ENCODE measurements around the gene EPHA2.
"Not testable (repeated sequence)": the region's sequence is repeated elsewhere in the genome, so short reads cannot be mapped to it uniquely, and the experiment has no call there.

EPHA2 gene

DNA sequence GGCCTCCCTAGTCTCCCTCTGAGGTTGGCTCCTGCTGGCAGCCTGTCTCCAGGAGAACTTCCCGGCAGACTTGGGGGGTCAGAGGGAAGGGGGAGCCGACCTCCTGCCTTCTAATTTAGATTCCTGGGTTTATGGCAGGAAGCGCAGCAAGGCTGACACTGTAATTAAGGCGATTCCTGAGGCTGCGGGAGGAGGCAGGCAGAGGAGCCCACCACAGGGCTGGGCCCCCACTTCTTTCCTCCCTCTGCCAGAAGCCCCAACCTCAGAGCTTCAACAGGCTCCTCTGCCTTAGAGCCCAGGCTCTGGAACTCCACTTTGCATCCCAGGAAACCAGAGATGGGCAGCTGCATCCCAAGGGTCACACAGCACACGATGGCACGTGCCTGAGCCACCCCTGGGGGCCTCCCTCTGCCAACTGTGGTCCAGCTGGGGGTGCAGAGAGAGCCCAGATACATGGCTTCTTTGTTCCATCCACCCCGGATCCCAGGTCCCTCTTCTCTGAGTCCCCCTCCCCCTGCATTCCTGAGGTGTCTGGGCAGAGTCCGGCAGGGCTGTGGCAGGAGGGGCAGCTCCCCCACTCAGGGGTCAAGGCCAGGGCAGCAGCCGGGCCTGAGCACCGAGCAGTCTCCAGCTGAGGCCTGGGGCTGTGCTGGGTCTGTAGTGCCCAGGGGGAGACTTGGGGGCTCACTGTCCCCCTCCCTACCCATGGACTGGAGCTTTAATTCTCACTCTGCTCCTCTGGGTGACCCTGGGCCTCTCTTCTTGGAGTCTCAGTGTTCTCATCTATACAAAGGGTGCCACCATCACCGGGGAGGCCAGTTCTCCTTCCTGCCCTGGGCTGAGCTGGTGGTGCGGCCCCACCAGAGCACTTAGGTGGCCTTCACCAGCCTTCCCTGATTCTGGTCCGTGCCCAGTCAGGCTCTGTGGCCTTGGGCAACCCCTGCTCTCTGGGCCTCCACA lies 43.0 kb downstream of the EPHA2 start:
- CTCF ChIA-PET: interaction anchor here (0.6 to 1.6 kb wide), 3 partner anchors 14 to 32 kb away, joined by 3 to 4 read pairs (median 3); no protein-coding TSS in a partner anchor
- Histone ChIP-seq H3K9me3 (ENCODE audit: control extremely low read depth in 1 of 5, control insufficient read depth in 4 of 5, insufficient read depth in 2 of 5, low read depth in 1 of 5, low read length in 4 of 5) (peaks cover 0 to 12% (median 3%) of the 10 kb centered on the region in 5 experiments), H3K27ac (ENCODE audit: insufficient read depth in 1 of 2, low read depth in 1 of 2, low read length in 2 of 2, poor library complexity in 1 of 2, severe bottlenecking in 2 of 2) (no peak overlapping the region), H3K4me3 (ENCODE audit: control insufficient read depth in 1 of 7, extremely low read depth in 1 of 7, insufficient read depth in 4 of 7, low read depth in 2 of 7, low read length in 6 of 7) (no peak overlapping the region), H3K36me3 (ENCODE audit: control insufficient read depth in 4 of 4, insufficient read depth in 4 of 4, low read length in 3 of 4) (no peaks in the 10 kb centered on the region), H3K4me1 (ENCODE audit: control extremely low read depth in 1 of 4, control insufficient read depth in 4 of 4, insufficient read depth in 4 of 4, low read length in 3 of 4) (no peaks in the 10 kb centered on the region), H3K27me3 (replicated peaks in 2 of 5; ENCODE audit: control insufficient read depth in 4 of 5, insufficient read depth in 5 of 5, low read length in 4 of 5) (no peaks in the 10 kb centered on the region)
- no peak for DNase-seq
- POLR2A ChIA-PET: no interaction called here
- 98% methylated on average over 10 of the region's 14 CpGs for WGBS (ENCODE audit: insufficient coverage)

DNA sequence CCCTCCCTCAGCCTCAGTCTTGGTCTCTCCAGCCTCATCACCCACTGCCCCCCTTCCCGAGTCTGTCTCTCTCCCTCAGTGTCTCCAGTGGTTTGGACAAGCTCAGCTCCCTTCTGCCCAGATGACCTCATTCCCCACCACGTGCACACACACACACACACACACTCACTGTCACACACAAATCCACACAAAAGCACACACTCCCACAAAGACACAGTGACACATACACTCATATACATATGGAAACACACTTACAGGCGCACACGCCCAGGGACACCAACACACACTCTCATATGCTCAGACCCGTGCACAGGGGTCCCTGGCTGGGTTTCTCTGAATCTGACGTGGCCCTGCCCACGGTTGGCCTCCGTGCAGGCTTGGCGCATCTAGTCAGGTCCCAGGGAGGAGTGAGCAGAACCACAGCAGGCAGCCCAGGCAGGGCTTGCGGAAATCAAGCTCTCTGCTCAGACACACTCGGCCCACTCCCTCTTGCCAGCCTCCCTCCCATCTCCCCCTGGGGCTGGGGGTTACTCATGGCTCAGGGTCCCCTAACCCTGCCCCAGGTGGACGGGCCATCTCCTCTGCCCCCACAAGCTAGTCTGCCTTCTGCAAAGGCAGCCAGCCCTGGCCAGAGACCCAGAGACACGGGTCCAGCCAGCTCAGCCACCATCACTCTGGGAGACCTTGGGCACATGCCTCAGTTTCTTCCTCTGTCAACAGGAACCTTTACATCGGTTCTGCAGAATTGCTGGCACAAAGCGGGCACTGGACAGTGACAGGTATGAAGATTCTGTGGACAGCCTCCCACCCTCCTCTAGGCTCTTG lies 43.9 kb downstream of the EPHA2 start:
- CTCF ChIA-PET: interaction anchor here (0.6 to 1.6 kb wide), 3 partner anchors 13 to 31 kb away, joined by 3 to 4 read pairs (median 3); no protein-coding TSS in a partner anchor
- 89% methylated on average over 14 of the region's 15 CpGs for WGBS (ENCODE audit: insufficient coverage)
- POLR2A ChIA-PET: no interaction called here

GRCh38 chr1:16110884-16111283 lies 45.0 kb downstream of the EPHA2 start:
- no peaks in the 10 kb centered on the region for H3K36me3 ChIP-seq (ENCODE audit: control insufficient read depth in 4 of 4, insufficient read depth in 4 of 4, low read length in 3 of 4)
- ChIA-PET CTCF (interaction anchor here (0.7 to 1.2 kb wide), 3 partner anchors 29 to 75 kb away, joined by 3 read pairs; no protein-coding TSS in a partner anchor), POLR2A (no interaction called here)
- no peak for DNase-seq
- no peak overlapping the region for H3K4me3 ChIP-seq (ENCODE audit: control insufficient read depth in 1 of 7, extremely low read depth in 1 of 7, insufficient read depth in 4 of 7, low read depth in 2 of 7, low read length in 6 of 7)
- peaks cover 0 to 16% (median 4%) of the 10 kb centered on the region in 5 experiments for H3K9me3 ChIP-seq (ENCODE audit: control extremely low read depth in 1 of 5, control insufficient read depth in 4 of 5, insufficient read depth in 2 of 5, low read depth in 1 of 5, low read length in 4 of 5)
- H3K27ac ChIP-seq (ENCODE audit: insufficient read depth in 1 of 2, low read depth in 1 of 2, low read length in 2 of 2, poor library complexity in 1 of 2, severe bottlenecking in 2 of 2): no peak overlapping the region
- 94% methylated on average over 4 of the region's 7 CpGs for WGBS (ENCODE audit: insufficient coverage)
- no peaks in the 10 kb centered on the region for H3K4me1 ChIP-seq (ENCODE audit: control extremely low read depth in 1 of 4, control insufficient read depth in 4 of 4, insufficient read depth in 4 of 4, low read length in 3 of 4)
- no peaks in the 10 kb centered on the region for H3K27me3 ChIP-seq (replicated peaks in 2 of 5; ENCODE audit: control insufficient read depth in 4 of 5, insufficient read depth in 5 of 5, low read length in 4 of 5)

More for the DNA sequence above, 43.9 kb downstream of the EPHA2 start:
- Histone ChIP-seq H3K4me1 (ENCODE audit: control extremely low read depth in 1 of 4, control insufficient read depth in 4 of 4, insufficient read depth in 4 of 4, low read length in 3 of 4) (no peaks in the 10 kb centered on the region), H3K9me3 (ENCODE audit: control extremely low read depth in 1 of 5, control insufficient read depth in 4 of 5, insufficient read depth in 2 of 5, low read depth in 1 of 5, low read length in 4 of 5) (peaks cover 0 to 16% (median 4%) of the 10 kb centered on the region in 5 experiments), H3K27me3 (replicated peaks in 2 of 5; ENCODE audit: control insufficient read depth in 4 of 5, insufficient read depth in 5 of 5, low read length in 4 of 5) (no peaks in the 10 kb centered on the region), H3K36me3 (ENCODE audit: control insufficient read depth in 4 of 4, insufficient read depth in 4 of 4, low read length in 3 of 4) (no peaks in the 10 kb centered on the region), H3K27ac (ENCODE audit: insufficient read depth in 1 of 2, low read depth in 1 of 2, low read length in 2 of 2, poor library complexity in 1 of 2, severe bottlenecking in 2 of 2) (no peak overlapping the region), H3K4me3 (ENCODE audit: control insufficient read depth in 1 of 7, extremely low read depth in 1 of 7, insufficient read depth in 4 of 7, low read depth in 2 of 7, low read length in 6 of 7) (no peak overlapping the region)
- no peak for DNase-seq

GRCh38 chr1:16110456-16110855 lies 45.4 kb downstream of the EPHA2 start:
- DNase-seq: no peak
- H3K4me1 ChIP-seq (ENCODE audit: control extremely low read depth in 1 of 4, control insufficient read depth in 4 of 4, insufficient read depth in 4 of 4, low read length in 3 of 4): no peaks in the 10 kb centered on the region
- H3K4me3 ChIP-seq (ENCODE audit: control insufficient read depth in 1 of 7, extremely low read depth in 1 of 7, insufficient read depth in 4 of 7, low read depth in 2 of 7, low read length in 6 of 7): no peak overlapping the region
- peaks cover 0 to 16% (median 4%) of the 10 kb centered on the region in 5 experiments for H3K9me3 ChIP-seq (ENCODE audit: control extremely low read depth in 1 of 5, control insufficient read depth in 4 of 5, insufficient read depth in 2 of 5, low read depth in 1 of 5, low read length in 4 of 5)
- ChIA-PET CTCF (interaction anchor here (0.7 to 1.2 kb wide), 4 partner anchors 11 to 76 kb away, joined by 3 to 5 read pairs (median 3); no protein-coding TSS in a partner anchor), POLR2A (no interaction called here)
- H3K36me3 ChIP-seq (ENCODE audit: control insufficient read depth in 4 of 4, insufficient read depth in 4 of 4, low read length in 3 of 4): no peaks in the 10 kb centered on the region
- 93% methylated on average over 6 of the region's 6 CpGs for WGBS (ENCODE audit: insufficient coverage)
- no peak overlapping the region for H3K27ac ChIP-seq (ENCODE audit: insufficient read depth in 1 of 2, low read depth in 1 of 2, low read length in 2 of 2, poor library complexity in 1 of 2, severe bottlenecking in 2 of 2)
- no peaks in the 10 kb centered on the region for H3K27me3 ChIP-seq (replicated peaks in 2 of 5; ENCODE audit: control insufficient read depth in 4 of 5, insufficient read depth in 5 of 5, low read length in 4 of 5)

DNA sequence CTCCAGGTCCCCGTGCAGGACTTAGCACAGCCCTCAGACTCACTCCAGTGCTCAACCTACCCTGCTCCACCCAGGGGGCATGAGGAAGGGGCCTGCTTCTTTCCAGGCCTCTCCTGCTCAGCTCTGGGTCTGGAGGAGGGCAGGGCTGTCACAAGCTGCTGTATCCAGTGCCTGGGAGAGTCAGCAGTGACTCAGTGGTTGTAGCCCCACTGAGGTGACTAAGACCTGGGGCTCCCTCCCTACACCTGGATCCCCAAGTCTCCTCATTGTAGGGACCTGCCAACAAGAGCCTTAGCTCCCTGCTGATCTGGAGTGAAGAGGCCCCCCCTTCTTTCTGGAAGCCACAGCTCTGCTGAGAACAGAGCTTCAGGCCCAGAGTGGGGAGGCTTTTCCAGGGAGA lies 46.3 kb downstream of the EPHA2 start:
- peaks cover 0 to 16% (median 4%) of the 10 kb centered on the region in 5 experiments for H3K9me3 ChIP-seq (ENCODE audit: control extremely low read depth in 1 of 5, control insufficient read depth in 4 of 5, insufficient read depth in 2 of 5, low read depth in 1 of 5, low read length in 4 of 5)
- H3K36me3 ChIP-seq (ENCODE audit: control insufficient read depth in 4 of 4, insufficient read depth in 4 of 4, low read length in 3 of 4): no peaks in the 10 kb centered on the region
- no peak overlapping the region for H3K27ac ChIP-seq (ENCODE audit: insufficient read depth in 1 of 2, low read depth in 1 of 2, low read length in 2 of 2, poor library complexity in 1 of 2, severe bottlenecking in 2 of 2)
- CTCF ChIA-PET: interaction anchor here (0.8 to 1.3 kb wide), 4 partner anchors 10 to 37 kb away, joined by 3 to 5 read pairs (median 3); no protein-coding TSS in a partner anchor
- no peak for DNase-seq
- no peaks in the 10 kb centered on the region for H3K27me3 ChIP-seq (replicated peaks in 2 of 5; ENCODE audit: control insufficient read depth in 4 of 5, insufficient read depth in 5 of 5, low read length in 4 of 5)
- no CpG with 5 or more reads among the region's 1 CpG for WGBS (ENCODE audit: insufficient coverage)
- H3K4me1 ChIP-seq (ENCODE audit: control extremely low read depth in 1 of 4, control insufficient read depth in 4 of 4, insufficient read depth in 4 of 4, low read length in 3 of 4): no peaks in the 10 kb centered on the region
- POLR2A ChIA-PET: no interaction called here
- H3K4me3 ChIP-seq (ENCODE audit: control insufficient read depth in 1 of 7, extremely low read depth in 1 of 7, insufficient read depth in 4 of 7, low read depth in 2 of 7, low read length in 6 of 7): no peak overlapping the region

- H3K4me3 ChIP-seq (ENCODE audit: control insufficient read depth in 1 of 7, extremely low read depth in 1 of 7, insufficient read depth in 4 of 7, low read depth in 2 of 7, low read length in 6 of 7); H3K27ac ChIP-seq (ENCODE audit: insufficient read depth in 1 of 2, low read depth in 1 of 2, low read length in 2 of 2, poor library complexity in 1 of 2, severe bottlenecking in 2 of 2); DNase-seq; H3K4me1 ChIP-seq (ENCODE audit: control extremely low read depth in 1 of 4, control insufficient read depth in 4 of 4, insufficient read depth in 4 of 4, low read length in 3 of 4); H3K27me3 ChIP-seq (replicated peaks in 2 of 5; ENCODE audit: control insufficient read depth in 4 of 5, insufficient read depth in 5 of 5, low read length in 4 of 5); POLR2A ChIA-PET; H3K36me3 ChIP-seq (ENCODE audit: control insufficient read depth in 4 of 4, insufficient read depth in 4 of 4, low read length in 3 of 4): not testable (repeated sequence)
- CTCF ChIA-PET: interaction anchor here (0.6 to 1.1 kb wide), 3 partner anchors 25 to 384 kb away, joined by 3 read pairs; no protein-coding TSS in a partner anchor
- WGBS (ENCODE audit: insufficient coverage): 63% methylated on average over 5 of the region's 5 CpGs
- H3K9me3 ChIP-seq (ENCODE audit: control extremely low read depth in 1 of 5, control insufficient read depth in 4 of 5, insufficient read depth in 2 of 5, low read depth in 1 of 5, low read length in 4 of 5): peaks cover 0 to 20% (median 4%) of the 10 kb centered on the region in 5 experiments
These were observed 48.8 kb downstream of the EPHA2 start for GRCh38 chr1:16107039-16107438.
